Metanephros (tissue), 1 donor: ENCODE data around the gene KDM4D. TPM values are rescaled to one million over a fixed set of nuclear protein-coding genes. Genes with fewer than 3 reads are reported as not detected.

Experiments used
- total RNA-seq: library from RNA; depleted of rRNA; stranded (reverse); fragments of >200 nt; gene quantifications from one replicate; pipeline ENCODE4 v1.2.3, GENCODE V29; 2014

Gene KDM4D
- 2.6 TPM for total RNA-seq

GRCh38 chr11:94973099-94973968 is at the start of gene KDM4D, which contains the start of gene CWC15:
Gene KDM4D, plus strand, starts transcription at chr11:94973709. Its CDS starts 23,664 bp downstream, at chr11:94997373.
Gene CWC15, minus strand, starts transcription at chr11:94973556. Its CDS starts 1,371 bp downstream, at chr11:94972185.

GRCh38 chr11:95024958-95025357 is 51.4 kb downstream of the KDM4D start, which contains the start of gene KDM4E:
Gene KDM4E, plus strand, starts transcription at chr11:95025258. Its CDS starts 300 bp downstream, at chr11:95025558.

Other genes with a start within 250 kb of the KDM4D start
- 68.3 TPM for gene AMOTL1, start 205.4 kb upstream of the KDM4D start, total RNA-seq
- gene CWC15, start 153 bp upstream of the KDM4D start, total RNA-seq, result 42.7 TPM
- not detected for gene KDM4E, start 51.5 kb downstream of the KDM4D start, total RNA-seq
- not detected for gene KDM4F, start 75.7 kb downstream of the KDM4D start, total RNA-seq
- gene SRSF8, start 93.2 kb downstream of the KDM4D start, total RNA-seq, result 31.8 TPM
- gene ENDOD1, start 116.1 kb downstream of the KDM4D start, total RNA-seq, result 35.7 TPM